Measurements from ENCODE around the gene C20orf173.

- TF ChIP-seq CTCF (IDR thresholded peaks at IDR 0.05 in 8 of 11, conservative IDR thresholded peaks at IDR 0.05 in 3 of 11) (no peak), POLR2AphosphoS5 (IDR thresholded peaks at IDR 0.05) (no peak)
Observed at GRCh38 chr20:35578469-35578868, 49.0 kb upstream of the C20orf173 start.

Measured in spleen (tissue), 7 donors.